Fibroblast of skin of left quadriceps (primary cell): ENCODE results near the gene PRODH2.

Experiments
- DNase-seq, 2 experiments: peaks; one replicate each; pipeline ENCODE4 v3.0.0-alpha.2; 2013; ENCODE audit warnings: low read depth in 2 of 2

PRODH2 gene, protein sequence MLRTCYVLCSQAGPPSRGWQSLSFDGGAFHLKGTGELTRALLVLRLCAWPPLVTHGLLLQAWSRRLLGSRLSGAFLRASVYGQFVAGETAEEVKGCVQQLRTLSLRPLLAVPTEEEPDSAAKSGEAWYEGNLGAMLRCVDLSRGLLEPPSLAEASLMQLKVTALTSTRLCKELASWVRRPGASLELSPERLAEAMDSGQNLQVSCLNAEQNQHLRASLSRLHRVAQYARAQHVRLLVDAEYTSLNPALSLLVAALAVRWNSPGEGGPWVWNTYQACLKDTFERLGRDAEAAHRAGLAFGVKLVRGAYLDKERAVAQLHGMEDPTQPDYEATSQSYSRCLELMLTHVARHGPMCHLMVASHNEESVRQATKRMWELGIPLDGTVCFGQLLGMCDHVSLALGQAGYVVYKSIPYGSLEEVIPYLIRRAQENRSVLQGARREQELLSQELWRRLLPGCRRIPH

DNA sequence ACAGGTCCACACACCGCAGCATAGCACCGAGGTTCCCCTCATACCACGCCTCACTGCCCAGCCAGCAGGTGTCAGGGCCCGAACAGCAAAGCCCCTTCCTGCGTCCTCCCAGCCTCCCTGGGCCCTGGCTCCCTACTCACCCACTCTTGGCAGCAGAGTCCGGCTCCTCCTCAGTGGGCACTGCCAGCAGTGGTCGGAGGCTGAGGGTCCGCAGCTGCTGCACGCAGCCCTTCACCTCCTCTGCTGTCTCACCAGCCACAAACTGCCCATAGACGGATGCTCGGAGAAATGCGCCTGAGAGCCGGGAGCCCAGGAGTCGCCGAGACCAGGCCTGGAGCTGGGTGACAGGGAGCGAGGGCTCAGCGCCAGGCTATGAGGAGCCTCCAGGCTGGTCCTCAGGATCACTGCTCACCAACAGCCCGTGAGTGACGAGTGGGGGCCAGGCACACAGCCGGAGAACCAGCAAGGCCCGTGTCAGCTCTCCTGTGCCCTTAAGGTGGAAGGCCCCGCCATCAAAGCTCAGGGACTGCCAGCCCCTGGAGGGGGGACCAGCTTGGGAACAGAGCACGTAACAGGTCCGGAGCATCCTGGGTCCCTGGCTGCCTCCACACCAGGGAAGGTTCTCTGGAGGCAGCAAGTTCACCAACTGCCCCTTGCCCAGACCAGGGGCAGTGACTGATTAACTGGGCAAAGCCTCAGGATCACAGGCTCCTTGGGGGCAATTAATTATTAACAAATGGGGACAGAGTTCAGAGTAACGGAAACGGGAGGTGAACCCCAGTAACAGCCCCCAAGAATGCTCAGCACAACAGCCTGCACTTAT, at the start of gene PRODH2:
Gene PRODH2 (minus strand): TSS at position 626 of the 823 bp plus-strand sequence. CDS start 40 bp downstream, at position 586.
- no peak for DNase-seq

DNA sequence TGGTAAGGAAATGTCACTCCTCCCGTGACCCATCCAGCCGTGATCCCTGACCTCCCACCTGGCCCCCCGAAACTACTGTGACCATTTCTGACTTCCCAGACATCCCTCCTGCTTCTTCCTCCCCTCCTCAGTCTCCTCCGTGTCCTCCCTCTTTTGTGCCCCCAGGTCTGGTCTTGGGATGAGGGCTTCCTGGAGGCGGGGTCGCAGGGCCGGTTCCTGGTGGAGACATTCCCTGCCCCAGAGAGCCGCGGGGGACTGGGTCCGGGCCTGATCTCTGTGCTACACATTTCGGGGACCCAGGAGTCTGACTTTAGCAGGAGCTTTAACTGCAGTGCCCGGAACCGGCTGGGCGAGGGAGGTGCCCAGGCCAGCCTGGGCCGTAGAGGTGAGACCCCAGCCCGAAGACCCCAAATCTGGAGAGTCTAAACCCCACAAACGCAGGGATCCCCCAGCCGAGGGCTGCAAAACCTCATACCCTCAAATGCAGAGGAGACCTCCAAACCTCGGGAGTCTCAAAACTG, 49.1 kb upstream of the PRODH2 start:
- DNase-seq: no peak

DNA sequence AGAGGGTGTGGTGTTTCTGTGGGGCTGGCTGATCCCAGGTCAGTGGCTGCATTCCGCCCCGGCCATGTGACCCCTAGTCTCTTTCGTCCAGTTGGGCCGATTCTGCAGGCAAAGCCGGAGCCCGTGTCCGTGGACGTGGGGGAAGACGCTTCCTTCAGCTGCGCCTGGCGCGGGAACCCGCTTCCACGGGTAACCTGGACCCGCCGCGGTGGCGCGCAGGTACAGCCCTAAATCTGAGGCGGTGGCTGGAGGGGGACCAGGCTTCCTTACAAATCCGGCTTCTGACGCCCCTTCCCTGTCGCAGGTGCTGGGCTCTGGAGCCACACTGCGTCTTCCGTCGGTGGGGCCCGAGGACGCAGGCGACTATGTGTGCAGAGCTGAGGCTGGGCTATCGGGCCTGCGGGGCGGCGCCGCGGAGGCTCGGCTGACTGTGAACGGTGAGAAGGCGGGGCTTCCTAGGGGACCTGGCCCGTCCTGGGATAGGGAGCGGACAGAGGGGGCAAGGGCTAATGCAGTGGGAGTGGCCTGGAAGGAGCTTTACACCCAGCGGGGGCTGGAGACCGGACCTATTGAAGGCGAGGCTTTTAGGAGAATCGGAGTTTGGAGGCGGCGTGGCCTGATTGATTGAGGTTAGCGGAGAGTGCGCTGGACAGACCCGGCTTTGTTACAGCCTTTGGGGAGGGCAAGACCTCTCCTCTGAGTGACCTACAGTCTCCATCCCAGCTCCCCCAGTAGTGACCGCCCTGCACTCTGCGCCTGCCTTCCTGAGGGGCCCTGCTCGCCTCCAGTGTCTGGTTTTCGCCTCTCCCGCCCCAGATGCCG, 48.4 kb upstream of the PRODH2 start:
- DNase-seq: no peak

DNA sequence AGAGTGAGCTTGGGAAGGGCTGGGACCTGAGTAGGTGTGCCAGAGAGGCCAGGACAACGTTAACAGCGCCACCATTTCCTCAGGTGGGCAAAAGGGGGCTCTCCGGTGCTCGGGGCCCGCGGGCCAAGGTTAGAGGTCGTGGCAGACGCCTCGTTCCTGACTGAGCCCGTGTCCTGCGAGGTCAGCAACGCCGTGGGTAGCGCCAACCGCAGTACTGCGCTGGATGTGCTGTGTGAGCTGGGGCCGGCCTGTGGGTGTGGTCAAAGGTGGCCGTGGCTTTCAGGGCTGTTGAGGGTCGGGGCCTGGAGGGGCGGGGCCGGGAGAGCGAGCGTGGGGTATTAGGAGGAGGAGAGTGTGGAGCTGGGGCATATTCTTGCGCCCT, 47.8 kb upstream of the PRODH2 start:
- no peak for DNase-seq

DNA sequence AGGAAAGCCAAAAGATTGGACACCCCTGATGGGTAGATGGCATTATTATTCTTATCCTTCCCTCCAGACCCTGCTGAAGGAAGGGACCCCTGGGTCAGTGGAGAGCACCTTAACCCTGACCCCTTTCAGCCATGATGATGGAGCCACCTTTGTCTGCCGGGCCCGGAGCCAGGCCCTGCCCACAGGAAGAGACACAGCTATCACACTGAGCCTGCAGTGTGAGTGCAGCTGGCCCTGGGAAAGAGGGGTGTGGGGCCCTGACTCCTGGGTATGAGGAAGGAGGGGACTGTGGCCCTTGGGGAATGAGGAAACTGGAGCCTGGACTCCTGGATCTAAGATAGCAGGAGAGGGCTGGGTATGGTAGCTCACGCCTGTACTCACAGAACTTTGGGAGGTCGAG, 46.8 kb upstream of the PRODH2 start:
- no peak for DNase-seq

DNA sequence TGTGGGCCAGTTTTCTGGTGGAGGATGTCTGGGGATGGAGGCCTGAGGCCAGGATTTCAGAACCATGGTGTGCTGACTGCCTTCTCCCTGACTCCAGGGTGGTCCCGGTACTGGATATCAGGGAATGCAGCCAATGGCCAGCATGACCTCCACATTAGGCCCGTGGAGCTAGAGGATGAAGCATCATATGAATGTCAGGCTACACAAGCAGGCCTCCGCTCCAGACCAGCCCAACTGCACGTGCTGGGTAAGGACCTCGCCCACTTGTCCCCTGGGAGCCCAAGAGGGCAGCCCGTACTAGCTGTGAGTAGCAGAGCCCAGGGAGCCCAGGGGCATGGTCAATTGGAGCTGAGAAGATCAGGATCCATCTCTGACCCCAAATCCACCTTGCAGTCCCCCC, 45.7 kb upstream of the PRODH2 start:
- no peak for DNase-seq

DNA sequence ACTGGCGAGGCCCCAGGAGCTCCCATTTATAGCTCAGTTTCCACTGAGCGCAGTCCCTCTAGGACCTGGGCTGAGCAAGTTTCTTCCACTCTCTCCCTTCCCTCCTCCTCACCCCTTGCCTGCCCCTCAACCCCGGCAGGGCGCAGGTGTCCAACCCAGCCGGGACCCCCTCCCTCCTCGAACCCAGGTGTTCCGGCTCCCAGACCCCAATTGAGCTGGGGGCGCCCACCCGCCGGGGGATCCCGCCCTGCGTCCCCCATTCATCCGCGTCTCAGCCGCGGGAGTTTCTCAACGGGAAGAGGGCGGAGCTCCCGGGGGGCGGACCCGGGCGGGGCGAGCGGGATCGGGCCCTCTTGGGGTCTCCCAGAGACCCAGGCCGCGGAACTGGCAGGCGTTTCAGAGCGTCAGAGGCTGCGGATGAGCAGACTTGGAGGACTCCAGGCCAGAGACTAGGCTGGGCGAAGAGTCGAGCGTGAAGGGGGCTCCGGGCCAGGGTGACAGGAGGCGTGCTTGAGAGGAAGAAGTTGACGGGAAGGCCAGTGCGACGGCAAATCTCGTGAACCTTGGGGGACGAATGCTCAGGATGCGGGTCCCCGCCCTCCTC, 44.0 kb upstream of the PRODH2 start, which contains the start of gene KIRREL2:
Gene KIRREL2 (plus strand): TSS at position 366 of the 604 bp plus-strand sequence. CDS start 209 bp downstream, at position 575.
- DNase-seq: no peak

DNA sequence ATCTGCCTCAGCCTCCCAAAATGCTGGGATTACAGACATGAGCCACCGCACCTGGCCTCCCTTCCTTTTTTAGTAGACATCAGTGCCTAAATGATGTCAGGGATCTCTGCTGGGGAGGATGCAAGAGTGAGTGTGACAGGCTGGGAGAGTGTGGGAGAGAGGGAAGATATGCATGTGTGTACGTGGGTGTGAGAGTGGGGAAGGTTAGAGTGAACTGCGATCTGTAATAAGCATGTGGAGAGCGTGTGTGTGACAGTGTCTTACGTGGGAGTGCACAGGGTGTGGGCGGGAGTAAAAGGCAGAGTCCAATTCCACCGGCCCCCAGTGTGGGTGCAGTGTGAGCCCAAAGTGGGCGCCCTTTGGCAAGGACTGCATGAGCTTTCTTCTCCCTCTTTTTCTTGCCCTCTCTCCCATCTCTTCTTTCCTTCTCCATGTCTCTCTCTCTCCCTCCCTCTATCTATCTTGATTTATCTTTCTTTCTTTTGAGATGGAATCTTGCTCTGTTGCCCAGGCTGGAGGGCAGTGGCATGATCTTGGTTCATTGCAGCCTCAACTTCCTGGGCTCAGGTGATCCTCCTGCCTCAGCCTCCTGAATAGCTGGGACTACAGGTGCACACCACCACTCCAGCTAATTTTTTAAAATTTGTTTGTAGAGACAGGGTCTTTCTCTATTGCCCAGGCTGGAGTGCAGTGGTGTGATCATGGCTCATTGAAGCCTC, 40.6 kb upstream of the PRODH2 start:
- DNase-seq: no peak

DNA sequence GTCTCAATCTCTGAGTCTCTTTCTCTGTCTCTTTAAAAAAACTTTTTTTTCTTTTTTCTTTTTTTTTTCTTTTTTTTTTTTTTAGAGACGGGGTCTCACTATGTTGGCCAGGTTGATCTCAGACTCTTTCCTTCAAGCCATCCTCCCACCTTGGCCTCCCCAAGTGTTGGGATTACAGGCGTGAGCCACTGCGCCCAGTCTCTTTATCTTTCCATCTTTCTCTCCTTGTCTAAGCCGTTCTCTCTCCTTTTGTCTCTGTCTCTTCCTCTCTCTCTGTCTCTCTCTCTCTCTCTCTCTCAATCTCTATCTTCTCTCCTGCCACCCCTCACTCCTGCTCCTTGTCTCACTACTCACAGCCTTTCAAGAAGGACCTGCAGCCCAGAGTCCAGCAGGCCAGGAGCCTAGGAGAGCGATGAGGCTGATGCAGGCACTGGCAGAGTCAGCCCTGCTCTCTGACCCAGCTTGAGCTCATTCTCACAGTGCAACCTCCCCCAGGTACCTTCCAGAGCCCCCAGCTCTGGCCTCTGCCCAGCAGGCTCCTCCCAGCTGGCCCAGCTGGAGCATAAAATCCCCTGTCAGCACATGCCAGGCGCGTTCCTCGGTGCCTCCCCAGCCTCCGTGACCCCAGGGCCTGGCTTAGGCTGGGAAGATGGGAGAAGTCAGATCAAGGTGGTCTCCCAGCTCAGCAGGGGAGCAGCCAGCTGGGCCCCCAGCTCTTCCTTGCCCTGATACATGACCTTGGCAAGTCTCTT, 39.6 kb upstream of the PRODH2 start, which contains the start of gene NPHS1:
Gene NPHS1 (minus strand): TSS at position 476 of the 752 bp plus-strand sequence. CDS start 667 bp downstream, outside the sequence.
- DNase-seq: no peak

DNA sequence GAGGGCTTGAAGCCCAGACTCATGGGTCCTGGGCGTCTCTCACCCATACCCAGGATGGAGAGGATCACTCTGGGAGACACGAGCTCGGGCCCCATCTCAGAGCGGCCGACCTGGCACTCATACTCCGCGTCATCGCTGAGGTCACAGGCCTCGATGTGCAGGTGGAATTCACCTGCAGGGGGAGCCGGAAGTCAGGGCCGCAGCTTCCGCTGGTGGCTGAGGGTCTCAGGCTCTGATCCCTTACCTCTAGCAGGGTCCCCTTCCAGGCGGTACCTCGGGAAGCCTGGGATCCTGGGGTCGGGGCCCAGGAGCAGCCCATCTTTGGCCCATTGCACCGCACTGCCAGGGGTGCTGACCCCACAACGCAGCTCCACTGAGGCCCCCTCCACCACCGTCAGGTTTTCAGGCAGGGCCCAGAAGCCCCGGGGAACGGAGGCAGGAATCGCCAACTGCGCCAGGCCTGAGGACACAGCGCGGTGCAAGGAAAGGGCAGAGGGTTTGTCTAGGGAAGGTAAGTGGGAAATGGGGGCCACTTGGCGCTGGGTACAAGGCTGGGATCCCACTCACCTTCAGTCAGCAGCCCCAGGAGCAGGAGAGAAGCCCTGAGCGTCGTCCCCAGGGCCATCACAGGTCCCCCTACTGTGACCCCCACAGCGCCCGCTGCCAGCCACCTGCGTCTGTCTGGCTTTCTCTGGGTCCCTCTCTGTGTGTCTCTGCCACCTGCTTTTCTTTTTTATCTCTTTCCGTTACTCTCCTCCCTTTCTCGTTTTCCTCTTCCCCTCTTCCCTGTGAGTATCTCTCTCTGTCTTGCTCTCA, 38.8 kb upstream of the PRODH2 start:
- no peak for DNase-seq

DNA sequence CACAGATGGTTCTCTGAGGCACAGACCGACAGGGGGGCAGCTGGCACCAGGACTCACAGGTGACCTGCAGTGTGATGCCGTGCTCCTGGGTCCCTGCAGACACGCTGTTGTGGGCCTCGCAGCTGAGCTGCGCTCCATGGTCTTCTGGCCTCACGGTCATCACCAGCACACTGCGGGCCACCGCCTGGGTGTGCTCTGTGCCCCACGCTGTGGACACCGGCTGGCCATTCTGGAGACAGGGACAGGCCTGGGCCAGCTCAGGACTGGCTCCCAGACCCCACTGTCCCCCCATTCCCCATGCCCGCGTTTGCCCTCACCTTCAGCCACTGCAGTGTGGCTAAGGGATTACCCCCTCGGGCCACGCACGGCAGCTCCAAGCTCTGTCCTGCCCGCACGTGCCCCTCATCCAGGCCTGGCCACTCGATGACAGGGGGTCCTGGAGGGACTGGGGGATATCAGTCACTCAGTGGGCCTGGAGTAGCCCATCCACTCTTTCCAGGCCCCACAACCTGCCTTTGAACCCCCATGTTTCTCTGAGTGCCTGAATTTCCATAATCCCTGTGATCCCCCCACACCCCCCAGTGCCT, 36.4 kb upstream of the PRODH2 start:
- no peak for DNase-seq

DNA sequence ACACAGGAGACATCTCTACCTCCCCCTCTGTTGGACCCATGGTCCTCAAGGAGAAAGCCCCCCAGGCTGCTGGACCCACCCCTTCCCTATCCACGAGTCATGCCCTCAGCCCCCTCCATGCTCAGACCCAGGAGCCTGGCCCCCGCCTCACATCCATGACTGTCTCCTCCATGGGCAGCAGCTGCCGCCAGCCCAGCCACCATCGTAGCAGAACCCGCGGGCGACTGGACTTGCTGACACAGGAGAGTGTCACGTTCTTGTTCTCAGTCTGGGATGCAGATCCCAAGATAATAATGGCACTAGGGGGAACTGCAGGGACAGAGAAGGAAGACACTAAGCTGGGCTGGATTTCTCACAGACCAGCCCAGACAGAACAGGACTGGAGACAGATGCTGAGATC, 35.8 kb upstream of the PRODH2 start:
- DNase-seq: no peak

DNA sequence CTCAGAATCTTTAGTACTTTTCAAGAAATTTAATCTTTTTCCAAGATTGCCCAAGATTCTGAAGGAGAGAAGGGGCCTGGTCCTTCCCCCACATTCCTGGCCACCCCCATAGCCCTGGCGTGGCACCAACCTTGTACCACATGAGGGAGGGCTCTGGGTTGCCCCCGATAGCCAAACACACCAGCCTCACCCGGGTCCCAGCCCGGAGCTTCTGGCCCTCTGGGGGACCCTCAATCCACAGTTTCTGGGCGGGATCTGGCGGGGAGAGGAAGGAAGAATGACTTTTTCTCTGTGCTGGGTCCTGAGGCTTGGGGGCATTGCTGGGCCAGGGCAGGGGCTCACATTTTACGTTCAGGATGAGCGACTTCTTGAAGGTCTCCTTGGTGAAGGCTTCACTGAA, 35.3 kb upstream of the PRODH2 start:
- DNase-seq: no peak

DNA sequence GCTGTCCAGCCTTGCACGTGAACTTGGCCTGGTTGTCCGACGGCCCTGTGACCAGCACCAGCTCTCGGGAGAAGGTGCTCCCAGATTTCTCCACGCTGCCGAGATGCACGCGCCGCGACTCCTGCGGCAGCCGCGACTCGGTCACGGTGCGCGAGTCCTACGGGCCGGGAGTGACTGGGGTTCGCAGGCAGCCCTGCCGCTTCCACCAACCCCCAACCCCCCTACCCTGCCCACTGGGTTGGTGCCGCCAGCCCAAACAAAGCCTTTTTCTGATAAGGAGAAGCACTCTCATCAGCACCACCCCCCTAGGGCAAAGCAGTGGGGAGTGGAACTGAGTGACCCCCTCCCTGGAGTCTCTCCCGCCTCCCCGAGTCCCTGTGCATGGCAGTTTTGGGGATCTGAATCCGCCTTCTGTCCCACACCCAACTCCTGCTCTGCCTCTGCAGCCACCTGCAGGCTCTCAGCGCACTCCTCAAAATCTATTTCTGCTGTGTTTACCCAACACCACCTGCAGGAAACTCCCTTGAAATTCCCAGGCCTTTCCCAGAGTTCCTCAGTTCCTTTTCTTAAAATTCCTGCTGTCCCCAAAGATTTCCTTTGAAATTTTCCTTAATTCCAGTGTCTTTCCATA, 33.5 kb upstream of the PRODH2 start:
- DNase-seq: no peak

DNA sequence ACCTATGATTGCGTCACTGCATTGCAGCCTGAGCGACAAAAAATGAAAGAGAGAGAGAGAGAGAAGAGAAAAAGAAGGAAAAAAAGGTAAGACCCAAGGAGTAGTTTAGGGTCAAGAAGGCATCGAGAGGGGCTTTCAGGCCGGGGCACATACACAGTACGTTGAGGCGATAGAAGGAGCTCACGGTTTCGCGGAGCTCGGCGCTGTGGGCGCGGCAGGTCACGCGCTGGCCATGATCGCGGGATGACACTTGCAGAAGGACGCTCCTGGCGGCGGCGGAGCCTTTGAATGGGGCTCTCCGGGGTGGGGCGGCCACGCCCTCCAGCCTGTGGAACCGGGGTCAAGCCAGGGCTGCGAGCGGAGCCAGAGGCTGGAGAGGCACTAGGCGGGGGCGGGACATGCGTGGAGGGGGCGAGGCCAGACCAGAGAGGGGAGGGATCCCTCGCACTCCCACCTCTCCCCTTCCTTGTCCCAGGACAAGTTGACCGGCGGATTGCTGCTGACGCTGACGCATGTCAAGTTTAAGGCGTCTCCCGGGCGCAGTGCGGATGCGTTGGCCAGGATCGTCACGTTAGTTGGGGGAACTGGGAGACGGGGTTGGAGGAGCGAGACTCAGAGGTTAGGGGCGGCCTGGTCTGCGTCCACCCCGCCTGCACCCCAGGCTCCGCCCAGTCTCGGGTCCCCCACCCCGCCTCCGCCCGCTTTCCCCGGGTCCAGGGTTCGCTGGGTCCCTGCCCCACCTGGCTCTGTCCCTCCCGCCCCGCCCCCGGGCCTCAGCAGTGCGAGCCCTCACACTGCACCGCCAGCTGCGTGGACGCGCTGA, 32.8 kb upstream of the PRODH2 start:
- DNase-seq: no peak

DNA sequence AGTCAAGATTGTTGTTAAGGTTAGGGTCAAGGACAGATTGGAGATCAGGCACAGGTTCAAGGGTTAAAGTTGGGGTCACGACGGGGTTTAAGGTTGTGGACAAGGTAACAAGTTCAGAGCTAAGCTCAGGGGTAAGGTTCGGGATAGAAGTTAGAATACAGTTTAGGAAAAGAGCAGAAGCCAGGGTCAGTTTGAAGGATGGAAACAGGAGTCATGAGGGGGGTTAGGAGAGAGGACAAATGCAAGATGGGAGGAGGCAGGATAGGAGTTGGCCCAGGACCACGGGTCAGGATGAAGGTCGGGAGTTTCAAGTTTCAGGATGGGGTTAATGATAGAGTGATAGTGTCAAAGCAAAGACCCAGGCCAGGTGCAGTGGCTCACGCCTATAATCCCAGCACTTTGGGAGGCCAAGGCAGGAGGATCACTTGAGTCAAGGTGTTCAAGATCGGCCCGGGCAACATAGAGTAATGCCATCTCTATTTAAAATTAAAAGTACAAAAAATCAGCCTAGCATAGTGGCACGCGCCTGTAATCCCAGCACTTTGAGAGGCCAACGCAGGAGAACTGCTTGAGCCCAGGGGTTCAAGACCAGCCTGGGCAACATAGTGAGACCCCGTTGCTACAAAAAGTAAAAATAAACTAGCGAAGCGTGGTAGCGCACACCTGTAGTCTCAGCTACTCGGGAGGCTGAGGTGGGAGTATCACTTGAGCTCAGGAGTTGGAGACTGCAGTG, 32.0 kb upstream of the PRODH2 start:
- DNase-seq: no peak
